Activated CD4-positive, alpha-beta memory T cell treated with anti-CD3 and anti-CD28 coated beads, Interleukin-2, amount 10 ng/mL, durations not matched to agents 7 days and 5 days (primary cell): ENCODE measurements around the gene FFAR3. TPM values are rescaled to one million over a fixed set of nuclear protein-coding genes. Genes with fewer than 3 reads are reported as not detected.

Experiments used
- CTCF ChIA-PET: fragments of 350-600 bp; sonication (Branson Sonifier 250); formaldehyde crosslinking; loops from one replicate; lab custom pipeline; 2021; ENCODE audit warnings: antibody characterized with exemption, inconsistent platforms; lab: Charles Lee
- POLR2A ChIA-PET: fragments of 350-600 bp; sonication (Branson Sonifier 250); formaldehyde crosslinking; loops from one replicate; lab custom pipeline; 2021; ENCODE audit warnings: antibody characterized with exemption; lab: Charles Lee
- DNase-seq: peaks from one replicate; pipeline ENCODE4 v3.0.0-alpha.2; 2020
- H3K27ac Mint-ChIP-seq: one replicate; pipeline ENCODE4 v1.8.0; 2021; ENCODE audit warnings: mild to moderate bottlenecking, mixed read lengths
- H3K27me3 Mint-ChIP-seq: one replicate; pipeline ENCODE4 v1.8.0; 2021; ENCODE audit warnings: mixed read lengths
- H3K36me3 Mint-ChIP-seq: one replicate; pipeline ENCODE4 v1.8.0; 2021; ENCODE audit warnings: low read depth, mixed read lengths
- H3K4me1 Mint-ChIP-seq: one replicate; pipeline ENCODE4 v1.8.0; 2021; ENCODE audit warnings: mixed read lengths
- H3K4me3 Mint-ChIP-seq: one replicate; pipeline ENCODE4 v1.8.0; 2021; ENCODE audit warnings: mild to moderate bottlenecking, mixed read lengths
- H3K9me3 Mint-ChIP-seq: one replicate; pipeline ENCODE4 v1.8.0; 2021; ENCODE audit warnings: mixed read lengths
- total RNA-seq, 2 experiments: library from RNA; stranded (reverse); gene quantifications; one replicate each; pipeline ENCODE4 v1.2.3, GENCODE V29; 2021

Gene FFAR3
- total RNA-seq, 2 experiments from 2014 or later = 0.63 to 0.78 TPM

DNA sequence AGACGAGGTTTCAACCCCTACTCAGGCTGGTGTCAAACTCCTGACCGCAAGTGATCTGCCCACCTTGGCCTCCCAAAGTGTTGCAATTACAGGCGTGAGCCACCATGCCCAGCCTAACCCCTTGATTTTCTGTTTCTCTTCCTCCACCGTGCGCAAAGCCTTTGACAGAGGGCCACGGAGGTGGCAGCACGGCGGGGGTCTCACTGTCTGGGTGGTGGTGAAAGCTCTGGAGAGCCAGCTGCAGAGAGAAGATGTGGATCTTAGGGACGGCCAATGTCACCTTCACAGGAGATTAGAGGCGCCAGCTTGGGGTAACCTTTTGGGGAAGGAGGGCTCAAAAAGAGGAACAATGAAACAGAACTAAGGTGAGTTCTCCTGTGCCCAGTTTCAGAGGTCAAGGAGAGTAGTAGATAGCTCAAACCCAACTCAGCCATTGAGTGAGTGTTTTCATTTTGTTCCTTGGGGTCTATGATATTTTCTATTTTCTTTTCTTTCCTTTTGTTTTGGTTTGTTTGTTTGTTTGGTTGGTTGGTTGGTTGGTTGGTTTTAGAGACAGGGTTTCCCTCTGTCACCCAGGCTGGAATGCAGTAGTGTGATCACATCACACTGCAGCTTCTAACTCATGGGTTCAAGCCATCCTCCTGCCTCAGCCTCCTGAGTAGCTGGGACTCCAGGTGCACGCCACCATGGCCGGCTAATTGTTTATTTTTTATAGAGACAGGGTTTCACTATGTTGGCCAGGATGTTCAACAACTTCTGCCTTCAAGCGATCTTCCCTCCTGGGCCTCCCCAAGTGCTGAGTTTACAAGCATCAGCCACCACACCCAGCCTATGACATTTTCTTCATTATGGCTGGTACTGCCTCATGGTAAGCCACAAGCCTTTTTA, 50.3 kb downstream of the FFAR3 start:
- H3K4me1 Mint-ChIP-seq = peaks cover 11% of the 10 kb centered on the region
- no peak for DNase-seq
- H3K27ac Mint-ChIP-seq = no peak overlapping the region
- POLR2A ChIA-PET = no interaction called here
- CTCF ChIA-PET = interaction anchor here (0.9 kb wide), 1 partner anchor 9 kb away, joined by 3 read pairs; no protein-coding TSS in a partner anchor
- no peak overlapping the region for H3K4me3 Mint-ChIP-seq
- H3K27me3 Mint-ChIP-seq = peaks cover 28% of the 10 kb centered on the region
- no peaks in the 10 kb centered on the region for H3K9me3 Mint-ChIP-seq
- H3K36me3 Mint-ChIP-seq = no peaks in the 10 kb centered on the region

DNA sequence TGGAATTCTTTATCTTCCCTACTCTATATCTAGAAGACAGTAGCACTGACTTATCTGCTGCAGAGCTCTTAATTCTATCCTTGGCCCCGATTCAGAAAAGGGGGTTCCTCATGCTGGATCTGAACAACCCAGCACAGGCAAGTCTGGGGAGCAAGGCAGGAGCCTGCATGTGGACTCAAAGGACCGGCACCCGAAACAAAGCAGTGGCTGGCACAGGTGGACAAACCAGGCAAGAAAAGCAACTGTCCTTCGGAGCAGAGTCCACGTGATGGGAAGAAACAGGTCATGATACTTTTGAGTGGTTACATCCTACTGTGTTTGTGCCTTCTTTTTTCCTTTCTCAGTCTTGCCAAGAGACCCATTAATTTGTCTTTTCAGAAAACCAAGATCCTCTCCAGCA, 50.9 kb downstream of the FFAR3 start:
- Mint-ChIP-seq H3K27ac (no peak overlapping the region), H3K9me3 (no peaks in the 10 kb centered on the region), H3K4me3 (no peak overlapping the region), H3K36me3 (no peaks in the 10 kb centered on the region), H3K4me1 (peaks cover 9% of the 10 kb centered on the region), H3K27me3 (peaks cover 30% of the 10 kb centered on the region)
- no peak for DNase-seq
- ChIA-PET POLR2A (no interaction called here), CTCF (interaction anchor here (0.9 kb wide), 1 partner anchor 9 kb away, joined by 3 read pairs; no protein-coding TSS in a partner anchor)

Other genes starting within 250 kb of the FFAR3 start
- gene FXYD3, start 242.6 kb upstream of the FFAR3 start, total RNA-seq = not detected
- under 1 TPM; 0.55 to 0.68 TPM for gene LGI4, start 223.4 kb upstream of the FFAR3 start, total RNA-seq
- gene FXYD1, start 219.6 kb upstream of the FFAR3 start, total RNA-seq = 1 to 10 TPM; 3.3 to 3.6 TPM
- 1 to 10 TPM; 8.3 to 8.8 TPM for gene FXYD7, start 215.2 kb upstream of the FFAR3 start, total RNA-seq
- gene FXYD5, start 203.7 kb upstream of the FFAR3 start, total RNA-seq = 100 to 1,000 TPM; 588 to 589 TPM
- gene FAM187B, start 129.7 kb upstream of the FFAR3 start, total RNA-seq = not detected
- 10 to 100 TPM; 13.2 to 13.3 TPM for gene LSR, start 109.5 kb upstream of the FFAR3 start, total RNA-seq
- gene USF2, start 89.5 kb upstream of the FFAR3 start, total RNA-seq = 100 to 1,000 TPM; 164 to 172 TPM
- under 1 TPM; 0.38 to 0.43 TPM for gene HAMP, start 75.9 kb upstream of the FFAR3 start, total RNA-seq
- not detected for gene MAG, start 66.3 kb upstream of the FFAR3 start, total RNA-seq
- gene CD22, start 29.3 kb upstream of the FFAR3 start, total RNA-seq = under 1 TPM; 0.63 to 0.76 TPM
- gene FFAR1, start 10.6 kb upstream of the FFAR3 start, total RNA-seq = not detected
- gene GPR42, start 12.6 kb downstream of the FFAR3 start, total RNA-seq = under 1 TPM in 1 of 2 experiments, not detected in 1; 0.13 TPM
- gene FFAR2, start 89.8 kb downstream of the FFAR3 start, total RNA-seq = not detected
- gene KRTDAP, start 132.0 kb downstream of the FFAR3 start, total RNA-seq = not detected
- not detected for gene DMKN, start 155.2 kb downstream of the FFAR3 start, total RNA-seq
- gene SBSN, start 169.9 kb downstream of the FFAR3 start, total RNA-seq = not detected
- gene GAPDHS, start 175.0 kb downstream of the FFAR3 start, total RNA-seq = not detected
- gene TMEM147, start 187.2 kb downstream of the FFAR3 start, total RNA-seq = 10 to 100 TPM; 39.6 to 47.4 TPM
- gene ATP4A, start 205.2 kb downstream of the FFAR3 start, total RNA-seq = not detected
- gene PMIS2, start 227.7 kb downstream of the FFAR3 start, total RNA-seq = not detected